ENCODE results near the gene FOXB2.

Gene FOXB2

DNA sequence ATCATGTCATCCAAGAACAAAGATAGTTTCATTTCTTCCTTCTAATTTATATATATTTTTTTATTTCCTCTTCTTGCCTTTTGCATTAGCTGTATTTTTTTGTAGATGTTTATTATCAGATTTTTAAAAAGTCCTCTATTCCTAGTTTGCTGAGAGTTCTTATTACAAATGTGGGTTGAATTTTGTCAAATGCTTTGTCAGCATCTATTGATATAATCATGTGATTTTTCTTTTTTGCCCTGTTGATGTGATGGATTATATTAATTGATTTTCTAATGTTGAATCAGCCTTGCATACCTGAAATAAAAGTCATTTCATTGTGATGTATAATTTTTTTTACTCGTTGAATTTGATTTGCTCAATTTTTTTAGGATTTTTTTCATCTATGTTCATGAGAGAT, 46.9 kb downstream of the FOXB2 start:
- no peak for DNase-seq (ENCODE audit: low read depth)
